Stimulated activated CD4-positive, alpha-beta T cell treated with anti-CD3 and anti-CD28 coated beads, TNF-alpha, amount 100 ng/mL, for 48 hours (primary cell): Measurements from ENCODE around the gene RPL39.
A peak's percentile ranks its signal among the peaks of the same experiment; 100 is the strongest.
"Not testable (repeated sequence)": the region's sequence is repeated elsewhere in the genome, so short reads cannot be mapped to it uniquely, and the experiment has no call there.

ENCODE experiments used
- DNase-seq, 3 donors: peaks; one replicate each; pipeline ENCODE4 v3.0.0-alpha.2; 2020; ENCODE audit warnings: low read depth in 3 of 3

The RPL39 gene

GRCh38 chrX:119763181-119763580, 28.2 kb downstream of the RPL39 start:
- DNase-seq = no peak

DNA sequence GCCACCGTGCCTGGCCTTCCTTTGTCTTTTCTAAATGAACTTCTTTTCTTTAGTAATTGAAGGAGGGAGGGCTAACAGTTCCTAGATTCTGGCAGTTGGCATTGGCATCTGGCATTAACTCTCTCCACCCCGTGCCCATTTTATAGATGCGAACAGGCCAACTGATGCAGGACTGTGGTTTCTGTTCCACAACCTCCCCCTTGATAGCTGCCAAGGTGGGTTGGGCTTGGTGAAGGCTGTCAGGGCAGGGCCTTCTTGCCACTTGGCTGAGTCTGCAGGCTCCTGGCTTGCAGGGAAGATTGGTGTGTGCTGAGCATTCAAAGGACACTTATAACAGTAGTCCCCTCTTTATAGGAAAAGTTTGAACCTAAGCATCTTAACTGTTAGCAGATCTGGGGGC, 28.7 kb downstream of the RPL39 start:
- DNase-seq = no peak

DNA sequence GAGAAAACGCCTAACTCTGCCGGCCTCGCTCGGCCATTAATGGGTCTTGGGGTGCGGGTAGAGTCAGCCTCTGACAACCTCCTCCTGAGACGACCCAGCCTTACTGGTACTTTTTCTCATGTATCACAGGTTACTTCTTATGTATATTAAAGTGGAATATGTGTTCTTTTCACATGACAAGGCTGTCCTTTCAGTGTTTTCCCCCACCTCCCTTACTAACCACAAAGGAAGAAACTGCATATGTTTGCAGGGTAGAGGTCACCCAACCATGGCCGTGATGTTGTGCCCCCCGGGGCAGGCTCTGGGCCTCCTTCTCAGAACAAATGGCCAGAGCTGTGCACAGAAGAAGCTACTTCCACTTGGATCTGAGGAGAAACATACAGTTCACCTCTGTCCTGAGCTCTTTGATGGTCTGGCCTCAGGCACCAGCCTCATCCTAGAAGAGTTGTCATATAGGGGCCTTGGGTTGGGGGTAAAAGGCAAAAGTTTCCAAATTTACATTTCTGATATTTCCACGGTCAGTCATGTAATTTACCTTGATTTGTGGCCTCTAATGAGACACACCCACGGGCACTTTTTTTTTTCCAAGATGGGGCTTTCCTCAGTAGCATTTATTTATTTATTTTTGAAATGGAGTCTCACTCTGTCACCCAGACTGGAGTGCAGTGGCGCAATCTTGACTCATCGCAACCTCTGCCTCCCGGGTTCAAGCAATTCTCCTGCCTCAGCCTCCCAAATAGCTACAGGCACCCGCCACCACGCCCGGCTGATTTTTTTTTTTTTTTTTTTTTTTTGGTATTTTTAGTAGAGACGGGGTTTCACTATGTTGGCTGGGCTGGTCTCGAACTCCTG, 31.2 kb downstream of the RPL39 start:
- no peak for DNase-seq

- no peak for DNase-seq
These were observed 32.1 kb downstream of the RPL39 start for GRCh38 chrX:119759248-119759766.

DNA sequence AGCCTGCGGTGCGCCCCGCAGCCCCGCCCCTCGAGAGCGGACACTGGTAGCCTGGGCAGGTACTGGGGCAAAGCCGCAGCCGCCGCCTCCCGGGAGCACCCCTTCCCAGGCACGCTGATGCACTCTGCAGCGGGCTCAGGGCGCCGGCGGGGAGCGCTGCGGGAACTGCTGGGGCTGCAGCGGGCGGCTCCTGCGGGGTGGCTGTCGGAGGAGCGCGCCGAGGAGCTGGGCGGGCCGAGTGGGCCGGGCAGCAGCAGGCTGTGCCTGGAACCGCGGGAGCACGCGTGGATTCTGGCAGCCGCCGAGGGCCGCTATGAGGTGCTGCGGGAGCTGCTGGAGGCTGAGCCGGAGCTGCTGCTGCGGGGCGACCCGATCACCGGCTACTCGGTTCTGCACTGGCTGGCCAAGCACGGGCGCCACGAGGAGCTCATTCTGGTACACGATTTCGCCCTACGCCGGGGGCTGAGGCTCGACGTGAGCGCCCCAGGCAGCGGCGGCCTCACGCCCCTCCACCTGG, 32.6 kb downstream of the RPL39 start:
- DNase-seq = no peak

DNA sequence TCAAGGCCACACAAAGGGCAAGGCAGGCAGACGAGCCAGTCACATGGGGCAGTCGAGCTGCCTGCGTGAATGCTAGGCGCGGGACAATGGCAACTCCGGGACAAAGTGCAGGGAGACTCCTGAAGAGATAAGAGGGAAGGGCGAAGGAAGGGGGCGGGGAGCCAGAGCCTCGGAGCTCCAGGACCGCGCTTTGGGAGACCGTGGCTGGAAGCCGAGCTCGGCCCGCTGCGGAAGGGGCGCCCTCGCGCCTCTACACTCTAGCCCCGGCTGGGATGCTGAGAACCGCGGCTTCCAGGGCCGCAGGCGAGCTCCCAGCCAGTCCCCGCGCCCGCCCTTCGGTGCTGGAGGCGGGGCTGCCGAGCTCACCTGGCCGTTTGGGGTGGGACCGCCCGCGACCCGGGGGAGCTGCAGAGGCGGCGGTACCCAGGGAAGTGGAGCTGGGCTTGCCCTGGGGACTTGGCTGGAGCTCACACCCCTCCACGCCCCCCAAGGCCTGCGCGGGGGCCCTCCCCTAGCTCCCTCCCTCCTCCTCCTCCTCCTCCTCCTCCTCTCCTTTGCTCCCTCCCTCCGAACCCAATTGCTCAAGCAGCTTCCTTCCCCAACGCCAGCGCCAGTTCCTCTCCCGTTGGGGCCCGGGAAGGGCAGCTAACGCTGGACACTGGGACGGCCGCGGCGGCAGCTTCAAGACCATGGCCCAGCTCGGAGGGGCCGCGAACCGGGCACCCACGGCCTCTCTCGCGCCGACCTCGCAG, 33.3 kb downstream of the RPL39 start, which contains the start of gene SOWAHD:
Gene SOWAHD (plus strand): TSS at position 610 of the 752 bp plus-strand sequence. CDS start 80 bp downstream, at position 690.
- DNase-seq = no peak

DNA sequence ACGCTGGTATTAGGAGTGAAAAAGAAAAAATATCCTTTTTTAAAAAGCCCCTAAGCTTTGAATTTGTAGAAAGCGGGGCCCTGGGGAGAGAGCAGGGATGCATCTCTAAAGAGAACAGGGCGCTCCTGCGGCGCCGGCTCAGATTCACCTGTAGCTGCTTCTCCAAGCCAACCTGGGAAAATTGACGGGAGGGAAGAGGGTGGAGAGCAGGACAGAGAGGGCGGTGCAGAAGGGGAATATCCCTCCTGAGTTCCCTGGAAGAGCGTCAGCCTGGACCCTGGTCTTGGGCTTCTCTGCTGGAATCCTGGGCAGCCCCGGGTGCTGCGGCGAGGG, 33.8 kb downstream of the RPL39 start:
- DNase-seq = no peak

- no peak for DNase-seq
These were observed 34.3 kb downstream of the RPL39 start for GRCh38 chrX:119756926-119757635.

- DNase-seq = peak in 2 of 3 donors; percentile 22 to 40
These were observed 35.4 kb downstream of the RPL39 start for GRCh38 chrX:119755981-119756533.

- DNase-seq = peak in 1 of 3 donors; percentile 57
These were observed 37.7 kb downstream of the RPL39 start for GRCh38 chrX:119753639-119754257.

- no peak for DNase-seq
These were observed 38.4 kb downstream of the RPL39 start for GRCh38 chrX:119753001-119753400.

DNA sequence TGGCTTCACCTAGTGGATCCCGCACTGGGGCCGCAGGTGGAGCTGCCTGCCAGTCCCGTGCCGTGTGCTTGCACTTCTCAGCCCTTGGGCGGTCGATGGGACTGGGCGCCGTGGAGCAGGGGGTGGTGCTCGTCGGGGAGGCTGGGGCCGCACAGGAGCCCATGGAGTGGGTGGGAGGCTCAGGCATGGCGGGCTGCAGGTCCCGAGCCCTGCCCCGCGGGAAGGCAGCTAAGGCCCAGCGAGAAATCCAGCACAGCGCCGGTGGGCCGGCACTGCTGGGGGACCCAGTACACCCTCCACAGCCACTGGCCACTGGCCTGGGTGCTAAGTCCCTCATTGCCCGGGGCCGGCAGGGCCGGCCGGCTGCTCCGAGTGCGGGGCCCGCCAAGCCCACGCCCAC, 40.7 kb downstream of the RPL39 start:
- not testable (repeated sequence) for DNase-seq

DNA sequence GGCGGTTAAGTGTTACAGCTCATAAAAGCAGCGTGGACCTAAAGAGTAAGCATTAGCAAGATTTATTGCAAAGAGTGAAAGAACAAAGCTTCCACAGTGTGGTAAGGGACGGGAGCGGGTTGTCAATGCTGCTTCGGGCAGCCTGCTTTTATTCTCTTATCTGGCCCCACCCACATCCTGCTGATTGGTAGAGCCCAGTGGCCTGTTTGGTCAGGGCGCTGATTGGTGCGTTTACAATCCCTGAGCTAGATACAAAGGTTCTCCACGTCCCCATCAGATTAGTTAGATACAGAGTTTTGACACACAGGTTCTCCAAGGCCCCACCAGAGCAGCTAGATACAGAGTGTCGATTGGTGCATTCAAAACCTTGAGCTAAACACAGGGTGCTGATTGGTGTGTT, 41.3 kb downstream of the RPL39 start:
- not testable (repeated sequence) for DNase-seq

DNA sequence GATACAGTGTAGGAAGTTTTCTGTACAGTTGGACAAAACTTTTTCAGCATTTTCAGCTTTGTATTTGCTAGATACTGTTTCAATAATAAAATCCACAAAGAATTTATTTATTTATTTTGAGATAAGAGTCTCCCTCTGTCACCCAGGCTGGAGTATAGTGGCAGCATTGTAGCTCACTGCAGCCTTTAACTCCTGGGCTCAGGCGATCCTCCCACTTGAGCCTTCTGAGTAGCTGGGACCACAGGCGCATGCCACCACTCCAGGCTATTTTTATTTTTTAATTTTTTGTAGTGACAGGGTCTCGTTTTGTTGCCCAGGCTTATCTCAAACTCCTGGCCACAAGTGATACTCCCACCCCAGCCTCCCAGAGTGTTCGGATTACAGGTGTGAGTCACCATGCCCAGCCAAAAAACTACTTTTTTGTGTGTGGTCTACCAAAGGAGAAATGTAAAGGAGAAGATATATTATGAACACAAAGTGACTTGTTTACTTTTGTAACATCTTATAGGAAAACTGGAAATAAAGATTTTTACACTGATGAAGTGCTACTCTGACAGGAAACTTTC, 46.1 kb downstream of the RPL39 start:
- no peak for DNase-seq

DNA sequence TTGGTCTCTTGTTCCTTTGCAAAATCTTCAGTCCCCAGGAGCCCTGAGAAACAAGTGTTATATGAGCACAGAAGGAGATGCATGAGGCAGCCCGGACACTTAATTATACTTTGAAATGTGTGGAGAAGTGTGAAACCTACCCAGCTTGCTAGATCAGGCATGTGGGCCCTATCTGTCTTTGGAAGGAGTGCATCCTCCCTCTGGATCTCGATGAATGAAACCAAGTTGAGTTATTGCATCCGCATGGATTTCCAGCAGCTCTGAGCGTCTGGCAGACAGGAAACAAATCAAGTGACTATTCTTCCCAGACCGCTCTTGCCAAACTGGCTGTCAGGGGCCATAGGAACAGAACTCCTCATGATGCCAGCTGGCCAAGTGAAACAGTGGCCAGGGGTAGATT, 52.7 kb downstream of the RPL39 start:
- no peak for DNase-seq
